Measurements from ENCODE around the gene PRR33. TPM values are rescaled to one million over a fixed set of nuclear protein-coding genes. Genes with fewer than 3 reads are reported as not detected.

Gene PRR33
- total RNA-seq, 1 donor from 2014 or later = not detected

DNA sequence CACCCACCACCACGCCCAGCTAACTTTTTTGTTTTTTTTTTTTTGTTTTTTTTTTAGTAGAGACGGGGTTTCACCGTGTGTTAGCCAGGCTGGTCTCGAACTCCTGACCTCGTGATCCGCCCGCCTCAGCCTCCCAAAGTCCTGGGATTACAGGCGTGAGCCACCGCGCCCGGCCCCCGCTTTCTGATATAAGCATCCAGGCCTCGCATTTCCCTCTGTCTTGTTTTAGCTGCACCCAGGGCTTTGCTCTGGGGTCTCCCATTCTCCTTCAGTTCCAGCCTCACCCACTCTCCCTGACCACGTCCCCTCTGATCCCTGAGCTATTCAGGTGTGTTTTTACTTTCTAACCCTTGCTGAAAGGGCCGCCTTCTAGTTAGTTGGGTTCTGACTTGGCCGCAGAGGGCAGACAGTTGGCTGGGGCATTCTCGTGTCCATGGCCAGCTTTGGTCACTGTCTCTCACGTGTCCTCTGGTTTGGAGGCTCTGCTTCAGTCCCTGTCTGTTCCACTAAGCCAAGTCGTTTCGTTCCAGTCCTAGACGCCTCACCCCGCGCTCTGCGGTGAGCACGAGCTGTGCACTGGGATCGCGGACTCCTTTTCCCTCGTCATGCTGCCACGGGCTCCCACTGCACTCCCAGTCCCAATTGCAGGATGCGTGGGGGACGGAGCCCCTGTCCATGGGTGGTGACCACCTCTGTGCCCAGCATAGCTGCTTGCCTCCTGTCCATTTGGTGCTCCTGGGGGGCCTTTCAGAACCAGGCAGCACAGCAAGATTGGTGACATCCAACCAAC, 21.8 kb upstream of the PRR33 start:
- DNase-seq (ENCODE audit: low read depth) (no peak), FAIRE-seq (no peak)
- H3K36me3 ChIP-seq (ENCODE audit: insufficient read depth, low read length) = no peaks in the 10 kb centered on the region

GRCh38 chr11:1912289-1912878, 20.7 kb upstream of the PRR33 start:
- Mint-ChIP-seq H3K27me3 (ENCODE audit: low read depth, unreplicated experiment) (peaks cover 14% of the 10 kb centered on the region), H3K27ac (ENCODE audit: unreplicated experiment) (no peak overlapping the region), H3K4me3 (ENCODE audit: unreplicated experiment) (no peak overlapping the region), H3K36me3 (ENCODE audit: low read depth, unreplicated experiment) (no peaks in the 10 kb centered on the region), H3K9me3 (ENCODE audit: unreplicated experiment) (no peaks in the 10 kb centered on the region), H3K4me1 (ENCODE audit: low read depth, unreplicated experiment) (peaks cover 5% of the 10 kb centered on the region)
- Histone ChIP-seq H3K27ac (ENCODE audit: low read depth, low read length) (no peak overlapping the region), H3K4me1 (ENCODE audit: insufficient read depth, low read length) (no peaks in the 10 kb centered on the region), H3K36me3 (ENCODE audit: insufficient read depth, low read length) (no peaks in the 10 kb centered on the region), H3K79me2 (ENCODE audit: insufficient read depth, low read length) (no peaks in the 10 kb centered on the region), H2AFZ (ENCODE audit: low read depth, low read length) (no peak overlapping the region), H3K27me3 (ENCODE audit: insufficient read depth, low read length) (peaks cover 8% of the 10 kb centered on the region), H3K4me2 (ENCODE audit: low read length) (no peak overlapping the region), H3K9ac (ENCODE audit: low read length) (no peak overlapping the region), H3K9me3 (ENCODE audit: insufficient read depth, low read depth, low read length) (no peaks in the 10 kb centered on the region), H3K4me3 (ENCODE audit: insufficient read depth, low read depth, low read length) (no peak overlapping the region), H4K20me1 (ENCODE audit: insufficient read depth, low read length) (no peaks in the 10 kb centered on the region)
- DNase-seq (ENCODE audit: low read depth) (no peak), FAIRE-seq (no peak)
- TF ChIP-seq EZH2 (IDR thresholded peaks at IDR 0.05; ENCODE audit: insufficient read depth, low read length) (no peak), CTCF (IDR thresholded peaks at IDR 0.05; ENCODE audit: insufficient read depth, low read depth, low read length) (no peak)

More for the DNA sequence above, 21.8 kb upstream of the PRR33 start:
- Histone ChIP-seq H3K9ac (ENCODE audit: low read length) (no peak overlapping the region), H3K9me3 (ENCODE audit: insufficient read depth, low read depth, low read length) (no peaks in the 10 kb centered on the region), H3K79me2 (ENCODE audit: insufficient read depth, low read length) (no peaks in the 10 kb centered on the region), H3K27ac (ENCODE audit: low read depth, low read length) (no peak overlapping the region), H2AFZ (ENCODE audit: low read depth, low read length) (no peak overlapping the region), H3K4me1 (ENCODE audit: insufficient read depth, low read length) (no peaks in the 10 kb centered on the region), H3K4me2 (ENCODE audit: low read length) (no peak overlapping the region), H3K27me3 (ENCODE audit: insufficient read depth, low read length) (peaks cover 3% of the 10 kb centered on the region), H3K4me3 (ENCODE audit: insufficient read depth, low read depth, low read length) (no peak overlapping the region), H4K20me1 (ENCODE audit: insufficient read depth, low read length) (no peaks in the 10 kb centered on the region)
- no peak overlapping the region for H3K27ac Mint-ChIP-seq (ENCODE audit: unreplicated experiment)
- H3K27me3 Mint-ChIP-seq (ENCODE audit: low read depth, unreplicated experiment) = peaks cover 10% of the 10 kb centered on the region
- no peak for TF ChIP-seq EZH2 (IDR thresholded peaks at IDR 0.05; ENCODE audit: insufficient read depth, low read length)
- no peak for TF ChIP-seq CTCF (IDR thresholded peaks at IDR 0.05; ENCODE audit: insufficient read depth, low read depth, low read length)
- H3K9me3 Mint-ChIP-seq (ENCODE audit: unreplicated experiment) = no peaks in the 10 kb centered on the region
- H3K4me3 Mint-ChIP-seq (ENCODE audit: unreplicated experiment) = no peak overlapping the region
- peaks cover 4% of the 10 kb centered on the region for H3K4me1 Mint-ChIP-seq (ENCODE audit: low read depth, unreplicated experiment)
- H3K36me3 Mint-ChIP-seq (ENCODE audit: low read depth, unreplicated experiment) = no peaks in the 10 kb centered on the region

DNA sequence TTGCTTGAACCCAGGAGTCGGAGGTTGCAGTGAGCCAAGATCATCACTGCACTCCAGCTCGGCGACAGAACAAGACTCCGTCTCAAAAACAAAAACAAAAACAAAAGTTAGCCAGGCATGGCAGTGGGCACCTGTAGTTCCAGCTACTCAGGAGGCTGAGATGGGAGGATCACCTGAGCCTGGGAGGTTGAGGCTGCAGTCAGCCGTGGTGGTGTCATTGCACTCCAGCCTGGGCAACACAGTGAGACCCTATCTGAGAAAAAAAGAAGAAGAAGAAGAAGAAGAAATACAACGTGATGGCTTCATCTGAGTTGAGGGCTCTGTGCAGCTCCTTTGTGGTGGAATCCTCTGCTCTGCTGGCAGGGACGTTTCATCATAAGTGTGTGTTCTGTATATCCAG, 17.8 kb upstream of the PRR33 start:
- H3K4me1 Mint-ChIP-seq (ENCODE audit: low read depth, unreplicated experiment) = peaks cover 5% of the 10 kb centered on the region
- H3K4me3 Mint-ChIP-seq (ENCODE audit: unreplicated experiment) = no peak overlapping the region
- Histone ChIP-seq H3K4me3 (ENCODE audit: insufficient read depth, low read depth, low read length) (no peak overlapping the region), H2AFZ (ENCODE audit: low read depth, low read length) (no peak overlapping the region), H3K9ac (ENCODE audit: low read length) (no peak overlapping the region), H3K9me3 (ENCODE audit: insufficient read depth, low read depth, low read length) (no peaks in the 10 kb centered on the region), H3K27me3 (ENCODE audit: insufficient read depth, low read length) (peaks cover 14% of the 10 kb centered on the region), H4K20me1 (ENCODE audit: insufficient read depth, low read length) (no peaks in the 10 kb centered on the region), H3K27ac (ENCODE audit: low read depth, low read length) (no peak overlapping the region), H3K4me1 (ENCODE audit: insufficient read depth, low read length) (no peaks in the 10 kb centered on the region), H3K79me2 (ENCODE audit: insufficient read depth, low read length) (no peaks in the 10 kb centered on the region), H3K4me2 (ENCODE audit: low read length) (no peak overlapping the region), H3K36me3 (ENCODE audit: insufficient read depth, low read length) (no peaks in the 10 kb centered on the region)
- no peak overlapping the region for H3K27ac Mint-ChIP-seq (ENCODE audit: unreplicated experiment)
- no peaks in the 10 kb centered on the region for H3K9me3 Mint-ChIP-seq (ENCODE audit: unreplicated experiment)
- DNase-seq (ENCODE audit: low read depth) = no peak
- peaks cover 12% of the 10 kb centered on the region for H3K27me3 Mint-ChIP-seq (ENCODE audit: low read depth, unreplicated experiment)
- H3K36me3 Mint-ChIP-seq (ENCODE audit: low read depth, unreplicated experiment) = no peaks in the 10 kb centered on the region
- FAIRE-seq = no peak
- TF ChIP-seq EZH2 (IDR thresholded peaks at IDR 0.05; ENCODE audit: insufficient read depth, low read length) (no peak), CTCF (IDR thresholded peaks at IDR 0.05; ENCODE audit: insufficient read depth, low read depth, low read length) (no peak)

Data from astrocyte (in vitro differentiated cells and primary cell).